Measurements from ENCODE around the gene GTF3C4. TPM values are rescaled to one million over a fixed set of nuclear protein-coding genes. Genes with fewer than 3 reads are reported as not detected.

GTF3C4 gene
- total and polyA plus RNA-seq, 2 of the 8 experiments (the other 6 are each of a cell fraction or from before 2014, with no cell fraction given), result 6.8 to 39.2 TPM

GRCh38 chr9:132669698-132670456 lies 387 bp upstream of the GTF3C4 start, which contains the start of gene DDX31:
Gene DDX31, minus strand, starts transcription at chr9:132669983. Its CDS starts 49 bp downstream, at chr9:132669934.
- Histone ChIP-seq H4K8ac (ENCODE audit: extremely low read depth, insufficient read depth, low read length) (peak within 1 kb of the TSS; percentile 97), H3K14ac (ENCODE audit: insufficient read length) (no peak within 1 kb of the TSS), H3K4me1 (replicated peaks in 1 of 4; ENCODE audit: control insufficient read depth in 3 of 4, insufficient read depth in 4 of 4, low read length in 3 of 4) (peaks cover 0 to 7% (median 6%) of the 10 kb centered on the region in 4 experiments; a peak in 5 of 7 replicates), H3K27me3 (replicated peaks in 1 of 4; ENCODE audit: control insufficient read depth in 3 of 4, extremely low read depth in 1 of 4, insufficient read depth in 3 of 4, low read length in 3 of 4) (no peaks in the 10 kb centered on the region), H2AK5ac (ENCODE audit: low read depth, low read length) (no peak within 1 kb of the TSS; the same call in 1 of the 2 replicates), H4K5ac (ENCODE audit: insufficient read length, low read depth, low read length) (peak within 1 kb of the TSS; percentile 96), H4K20me1 (replicated peaks in 1 of 2; ENCODE audit: control insufficient read depth in 1 of 2, insufficient read depth in 2 of 2, low read length in 2 of 2) (peaks cover 14 to 16% of the 10 kb centered on the region in 2 experiments), H3K79me2 (ENCODE audit: control insufficient read depth in 1 of 2, insufficient read depth in 2 of 2, low read length in 2 of 2) (peaks cover 35 to 78% of the 10 kb centered on the region in 2 experiments), H3K9me3 (ENCODE audit: insufficient read depth in 2 of 2, low read depth in 1 of 2, low read length in 1 of 2) (no peaks in the 10 kb centered on the region), H3K23me2 (ENCODE audit: low read depth, low read length) (peaks cover 9% of the 10 kb centered on the region), H3K4me3 (ENCODE audit: extremely low read depth in 1 of 4, insufficient read depth in 2 of 4, low read depth in 3 of 4, low read length in 4 of 4) (peak within 1 kb of the TSS; percentile 81 to 99 (median 90)), H3K56ac (replicated peaks; ENCODE audit: insufficient read length, low read depth, low read length) (peak within 1 kb of the TSS; percentile 98), H2BK5ac (ENCODE audit: low read depth, low read length) (peak within 1 kb of the TSS; percentile 98), H3K4ac (replicated peaks; ENCODE audit: insufficient read length, low read depth, low read length) (peak within 1 kb of the TSS; percentile 98), H4K91ac (replicated peaks; ENCODE audit: insufficient read length, low read length) (peak within 1 kb of the TSS; percentile 100), H3K18ac (ENCODE audit: extremely low read depth, low read length) (peak within 1 kb of the TSS; percentile 93), H3K23ac (ENCODE audit: insufficient read length) (no peak within 1 kb of the TSS), H2BK120ac (replicated peaks; ENCODE audit: low read depth, low read length) (peak within 1 kb of the TSS; percentile 91), H3K9ac (replicated peaks in 1 of 4; ENCODE audit: extremely low read depth in 1 of 4, low read depth in 3 of 4, low read length in 3 of 4) (peak within 1 kb of the TSS; percentile 86 to 95 (median 90)), H3K36me3 (ENCODE audit: control insufficient read depth in 2 of 4, insufficient read depth in 4 of 4, low read length in 3 of 4) (no peaks in the 10 kb centered on the region), H2BK15ac (ENCODE audit: low read length) (peak within 1 kb of the TSS; percentile 99; the same call in 1 of the 2 replicates), H3K4me2 (ENCODE audit: insufficient read depth in 1 of 2, low read depth in 2 of 2, low read length in 2 of 2) (peak within 1 kb of the TSS; percentile 58 to 83), H2AFZ (ENCODE audit: low read length) (peak within 1 kb of the TSS; percentile 1; the same call in 1 of the 2 replicates), H3K27ac (ENCODE audit: low read depth, low read length) (peak within 1 kb of the TSS; percentile 84; the same call in 1 of the 2 replicates), H2BK20ac (ENCODE audit: low read length) (peak within 1 kb of the TSS; percentile 73; the same call in 1 of the 2 replicates), H3K79me1 (ENCODE audit: low read depth, low read length) (peaks cover 7% of the 10 kb centered on the region), H2BK12ac (ENCODE audit: low read depth, low read length) (peak within 1 kb of the TSS; percentile 86; the same call in 1 of the 2 replicates)
- no peak for FAIRE-seq
- POLR2A ChIA-PET (ENCODE audit: partially characterized antibody), result interaction anchor here (0.6 to 2.6 kb wide), 27 partner anchors 8 to 314 kb away, joined by 3 to 10 read pairs (median 4); partner anchors contain the start of genes BARHL1, SETX and TSC1
- DNase-seq (ENCODE audit: low read depth in 1 of 2, low spot score in 2 of 2), result peak in 1 of 2 experiments; percentile 93
- 2% methylated on average over 54 of the region's 77 CpGs; no CpG with 5 or more reads in 1 of the 2 experiments for WGBS, 2 experiments (ENCODE audit: extremely low coverage in 1 of 2, insufficient coverage in 1 of 2, insufficient read length in 1 of 2, insufficient replicate concordance in 2 of 2, low coverage in 1 of 2, low lambda C conversion rate in 2 of 2, missing lambda C conversion rate in 1 of 2)
- CTCF ChIA-PET (ENCODE audit: partially characterized antibody), result interaction anchor here (0.6 to 1.3 kb wide), 8 partner anchors 88 to 160 kb away, joined by 3 to 4 read pairs (median 3); partner anchors contain the start of gene BARHL1
- TF ChIP-seq YY1 (IDR thresholded peaks at IDR 0.05; ENCODE audit: low read depth, low read length) (0 out of 2 replicates have a peak, but pooled peaks have one; percentile 49), POLR2AphosphoS5 (IDR thresholded peaks at IDR 0.05; ENCODE audit: low read depth, low read length) (0 out of 2 replicates have a peak, but pooled peaks have one; percentile 29), POLR2A (IDR thresholded peaks at IDR 0.05; ENCODE audit: control extremely low read depth in 1 of 2, low read depth in 2 of 2, low read length in 2 of 2) (peak in 1 of 2 experiments; percentile 54), SUZ12 (IDR thresholded peaks at IDR 0.05; ENCODE audit: low read length) (no peak), SAP30 (IDR thresholded peaks at IDR 0.05; ENCODE audit: insufficient read depth, insufficient replicate concordance, low read length) (peak; percentile 54), PHF8 (conservative IDR thresholded peaks at IDR 0.05; ENCODE audit: low read depth, low read length) (peak; percentile 68), NANOG (IDR thresholded peaks at IDR 0.05; ENCODE audit: insufficient read depth, low read depth, low read length, poor library complexity, severe bottlenecking) (no peak), TAF1 (IDR thresholded peaks at IDR 0.05; ENCODE audit: low read depth, low read length) (peak; percentile 61; the same call in 1 of the 2 replicates), ASH2L (IDR thresholded peaks at IDR 0.05; ENCODE audit: low read length) (peak; percentile 98), TAF7 (optimal IDR thresholded peaks at IDR 0.05; ENCODE audit: borderline replicate concordance, low read depth, low read length) (peak; percentile 47), POU5F1 (IDR thresholded peaks at IDR 0.05; ENCODE audit: low read depth, low read length) (no peak)

Measured in H1 (cell line).